ENCODE results near the gene TC2N.
"Not testable (repeated sequence)": the region's sequence is repeated elsewhere in the genome, so short reads cannot be mapped to it uniquely, and the experiment has no call there.

Gene TC2N

GRCh38 chr14:91830777-91831176 is 36.6 kb downstream of the TC2N start:
- DNase-seq: no peak

- DNase-seq: no peak
Measured at GRCh38 chr14:91829511-91829910, 37.8 kb downstream of the TC2N start.

- no peak for DNase-seq
Measured at GRCh38 chr14:91827746-91828145, 39.6 kb downstream of the TC2N start.

GRCh38 chr14:91817566-91818325 is 49.6 kb downstream of the TC2N start:
- no peak for DNase-seq

GRCh38 chr14:91814317-91814716 is 53.0 kb downstream of the TC2N start:
- no peak for DNase-seq

GRCh38 chr14:91810699-91811098 is 56.6 kb downstream of the TC2N start:
- DNase-seq: no peak

- DNase-seq: no peak
Measured at GRCh38 chr14:91806716-91807115, 60.6 kb downstream of the TC2N start.

- not testable (repeated sequence) for DNase-seq
Measured at GRCh38 chr14:91806094-91806493, 61.2 kb downstream of the TC2N start.

GRCh38 chr14:91805659-91806058 is 61.7 kb downstream of the TC2N start:
- DNase-seq: no peak

GRCh38 chr14:91801358-91801757 is 66.0 kb downstream of the TC2N start:
- DNase-seq: no peak

GRCh38 chr14:91796617-91797347 is 70.6 kb downstream of the TC2N start:
- peak; percentile 5 for DNase-seq

- no peak for DNase-seq
Measured at GRCh38 chr14:91793704-91794103, 73.6 kb downstream of the TC2N start.

GRCh38 chr14:91786188-91786587 is 81.1 kb downstream of the TC2N start:
- no peak for DNase-seq

GRCh38 chr14:91780452-91780851 is 86.9 kb downstream of the TC2N start:
- DNase-seq: no peak

GRCh38 chr14:91778217-91778616 is 89.1 kb downstream of the TC2N start:
- DNase-seq: peak; percentile 17

- no peak for DNase-seq
Measured at GRCh38 chr14:91774140-91775096, 92.9 kb downstream of the TC2N start.

GRCh38 chr14:91770185-91770584 is 97.2 kb downstream of the TC2N start:
- DNase-seq: no peak

- DNase-seq: peak; percentile 83
Measured at GRCh38 chr14:91755570-91756295, 111.6 kb downstream of the TC2N start.

- DNase-seq: no peak
Measured at GRCh38 chr14:91754819-91755218, 112.5 kb downstream of the TC2N start.

- DNase-seq: no peak
Measured at GRCh38 chr14:91754185-91754584, 113.2 kb downstream of the TC2N start.

- peak; percentile 76 for DNase-seq
Measured at GRCh38 chr14:91753501-91754128, 113.7 kb downstream of the TC2N start.

GRCh38 chr14:91752961-91753360 is 114.4 kb downstream of the TC2N start:
- no peak for DNase-seq

Measured in HCEC 1CT (cell line).